GM20431 (cell line): ENCODE results near the gene ZNF24.

Experiments
- in situ Hi-C: fragments of 300-500 bp; cut with MseI, MboI; formaldehyde crosslinking; loops from one replicate; pipeline ENCODE4 v1.15.0; 2020; ENCODE audit warnings: low sequenced_read_pairs; ENCODE audit not compliant: unreplicated experiment

The ZNF24 gene

DNA sequence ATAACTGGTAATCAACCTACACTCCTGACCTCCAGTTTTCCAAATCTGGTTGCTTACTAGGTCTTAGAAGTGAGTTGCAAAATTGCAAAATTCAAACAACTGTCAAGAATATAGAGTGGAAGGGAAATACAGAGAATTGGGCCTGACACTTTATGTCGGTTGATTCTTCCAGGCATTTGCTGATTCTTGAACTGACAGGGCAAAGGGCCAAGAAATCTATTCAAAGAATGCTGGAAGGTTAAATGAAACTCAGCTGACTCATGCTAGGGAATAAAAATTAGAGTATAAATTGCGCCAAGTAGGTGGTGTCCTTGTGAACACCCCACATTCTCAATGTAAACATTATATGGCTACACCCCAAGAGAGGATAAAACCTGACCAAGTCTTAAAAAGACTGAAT, 32.7 kb downstream of the ZNF24 start:
- in situ Hi-C loops = no loop called here

DNA sequence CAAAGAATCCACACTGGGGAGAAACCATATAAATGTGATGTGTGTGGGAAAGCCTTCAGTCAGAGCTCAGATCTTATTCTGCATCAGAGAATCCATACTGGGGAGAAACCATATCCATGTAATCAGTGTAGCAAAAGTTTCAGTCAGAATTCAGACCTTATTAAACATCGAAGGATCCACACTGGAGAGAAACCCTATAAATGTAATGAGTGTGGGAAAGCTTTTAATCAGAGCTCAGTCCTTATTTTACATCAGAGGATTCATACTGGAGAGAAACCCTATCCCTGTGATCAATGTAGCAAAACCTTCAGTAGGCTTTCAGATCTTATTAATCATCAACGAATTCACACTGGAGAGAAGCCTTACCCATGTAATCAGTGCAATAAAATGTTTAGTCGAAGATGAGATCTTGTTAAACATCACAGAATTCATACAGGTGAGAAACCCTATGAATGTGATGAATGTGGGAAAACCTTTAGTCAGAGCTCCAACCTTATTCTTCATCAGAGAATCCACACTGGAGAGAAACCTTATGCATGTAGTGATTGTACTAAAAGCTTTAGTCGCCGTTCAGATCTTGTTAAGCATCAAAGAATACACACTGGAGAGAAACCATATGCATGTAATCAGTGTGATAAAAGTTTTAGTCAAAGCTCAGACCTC, 37.5 kb downstream of the ZNF24 start:
- in situ Hi-C loops = no loop called here

DNA sequence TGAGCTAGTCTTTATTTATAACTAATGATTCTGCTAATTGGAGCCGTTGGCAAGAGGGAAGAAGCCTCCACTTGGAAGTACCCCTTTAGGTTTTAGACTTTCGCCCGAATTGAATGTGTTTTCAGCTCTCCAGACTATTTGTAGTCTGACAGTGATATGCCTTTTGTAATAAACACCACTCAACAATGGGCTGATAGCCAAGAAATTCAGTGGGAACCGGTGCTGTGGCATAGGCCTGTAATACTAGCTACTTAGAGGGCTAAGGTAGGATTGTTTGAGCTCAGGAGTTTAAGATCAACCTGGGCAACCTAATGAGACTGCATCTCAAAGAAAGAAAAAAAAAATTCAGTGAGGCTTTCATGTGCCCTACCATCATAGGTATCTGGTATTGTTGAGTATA, 40.6 kb downstream of the ZNF24 start:
- in situ Hi-C loops = no loop called here

DNA sequence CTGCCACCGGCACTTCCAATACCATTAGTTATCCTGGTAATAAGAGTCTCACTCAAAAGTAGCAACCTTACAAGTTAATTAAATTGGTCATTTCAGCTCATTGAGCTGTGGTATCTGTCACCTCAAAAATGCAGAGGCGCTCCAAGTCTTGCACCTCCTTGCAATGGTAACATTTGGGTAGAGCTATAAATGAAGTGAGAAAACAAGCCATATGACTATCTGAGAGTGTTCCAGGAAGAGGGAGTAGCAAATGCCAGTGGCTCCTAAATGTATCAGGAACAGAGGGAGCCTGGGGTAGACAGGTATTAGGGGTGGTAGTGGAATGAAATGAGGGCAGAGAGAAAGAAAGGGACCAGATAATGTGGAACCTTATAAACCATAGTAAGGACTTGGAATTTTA, 48.2 kb downstream of the ZNF24 start:
- in situ Hi-C loops = no loop called here

DNA sequence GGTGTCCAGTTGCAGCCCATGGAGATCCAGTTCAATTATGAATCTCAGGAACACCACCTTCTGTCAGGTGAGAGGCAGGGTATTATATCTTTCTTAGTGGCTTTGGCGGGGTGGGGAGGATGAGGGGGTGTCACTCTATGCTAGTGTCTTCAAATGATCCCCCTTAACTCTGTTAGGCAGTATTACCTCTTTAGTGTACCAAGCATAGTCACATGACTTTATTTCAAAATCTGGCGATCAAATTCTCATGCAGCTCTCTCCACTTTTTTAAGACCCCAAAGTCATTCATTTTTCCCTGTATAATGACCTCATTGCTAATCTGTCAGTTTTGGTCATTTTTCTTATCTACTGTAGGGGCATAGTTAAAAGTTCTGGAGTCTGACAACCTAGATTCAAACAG, 53.1 kb downstream of the ZNF24 start:
- in situ Hi-C loops = no loop called here

DNA sequence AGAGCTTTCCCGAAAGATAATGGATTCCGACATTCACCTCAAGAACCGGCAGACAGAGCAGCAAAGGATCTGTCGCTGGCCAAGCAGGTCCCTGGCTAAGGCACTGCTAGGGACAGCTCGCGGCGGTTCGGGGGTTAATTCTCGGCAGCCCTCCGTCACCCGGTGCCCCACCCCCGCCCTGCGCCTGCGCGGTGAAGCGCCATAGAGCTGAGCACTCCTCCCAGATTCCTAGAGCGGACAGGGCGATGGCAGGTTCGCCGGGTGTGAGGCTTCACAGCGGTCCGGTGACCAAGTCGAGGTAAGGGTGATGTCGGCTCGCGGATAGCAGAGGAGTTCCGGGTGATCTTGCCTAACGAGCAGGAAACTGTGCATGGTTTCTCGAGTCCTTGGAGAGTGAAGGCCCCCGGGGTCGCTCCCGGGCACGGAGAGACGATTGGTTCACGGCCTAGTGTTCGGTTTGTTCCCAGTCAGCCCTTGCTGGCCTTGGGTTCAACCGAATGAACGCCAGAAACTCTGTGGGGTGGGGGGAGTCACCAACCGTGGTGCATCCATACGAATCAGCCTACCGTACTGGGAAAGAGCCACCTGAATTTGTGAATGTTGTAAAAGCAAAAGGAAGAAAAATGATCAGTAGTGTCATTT, 54.0 kb downstream of the ZNF24 start, which contains the start of gene ZSCAN30:
Gene ZSCAN30, minus strand, starts transcription at position 136 of the 642 bp plus-strand sequence. CDS start 25,877 bp downstream, outside the sequence.
- in situ Hi-C loops = no loop called here

DNA sequence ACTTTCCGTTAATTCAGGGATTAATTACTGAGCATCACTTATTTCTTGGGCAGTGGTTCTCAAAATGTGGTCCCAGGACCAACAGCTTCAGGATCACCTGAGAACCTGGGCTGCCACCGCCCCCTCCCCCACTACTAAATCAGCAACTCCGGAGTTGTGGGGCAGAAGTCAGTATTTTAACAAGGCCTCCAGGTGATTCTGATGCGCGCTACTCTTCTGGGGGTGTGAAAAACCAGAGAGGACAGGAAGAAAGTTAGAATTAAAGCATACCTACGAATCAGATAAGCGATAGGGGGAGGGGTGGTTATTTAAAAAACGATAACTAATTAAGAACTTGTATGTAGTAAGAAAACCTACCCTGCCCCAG, 54.5 kb downstream of the ZNF24 start:
- in situ Hi-C loops = no loop called here

DNA sequence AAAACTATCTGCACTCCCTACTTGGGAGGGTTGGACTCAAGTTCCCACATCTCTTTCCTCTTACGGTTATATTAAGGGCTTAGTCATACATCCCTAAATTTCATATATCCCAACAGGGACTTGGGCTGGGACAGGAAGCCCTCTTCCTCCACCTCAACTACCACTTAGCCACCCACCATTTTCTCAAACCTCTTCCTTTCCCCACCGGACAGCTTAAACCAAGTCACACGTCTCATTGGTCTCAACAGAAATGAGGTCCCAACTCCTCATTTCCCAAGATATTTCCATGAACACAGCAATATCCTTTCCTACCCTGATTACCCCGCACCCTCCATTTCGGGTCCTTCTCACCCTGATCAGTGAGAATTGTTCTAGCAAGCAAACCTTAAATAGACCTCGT, 54.9 kb downstream of the ZNF24 start:
- in situ Hi-C loops = no loop called here

DNA sequence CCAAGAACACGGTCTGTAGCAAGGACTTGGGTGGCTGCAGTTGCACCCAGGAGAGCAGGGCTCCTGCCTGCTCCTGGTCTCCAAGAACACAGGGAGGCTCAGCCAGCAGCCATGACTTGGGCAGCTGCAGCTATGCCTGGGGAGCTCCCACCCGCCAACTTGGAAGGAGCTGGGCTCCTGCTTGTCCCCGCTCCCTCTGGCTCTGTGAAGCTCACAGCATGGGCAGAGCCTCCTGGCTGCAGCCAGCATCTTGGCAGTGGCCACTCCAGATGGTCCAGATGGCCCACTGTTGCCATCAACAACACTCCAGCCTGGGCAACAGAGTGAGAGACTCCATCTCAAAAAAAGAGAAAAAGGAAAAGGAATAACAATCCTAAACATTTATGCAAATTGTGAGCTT, 59.4 kb downstream of the ZNF24 start:
- in situ Hi-C loops = no loop called here

DNA sequence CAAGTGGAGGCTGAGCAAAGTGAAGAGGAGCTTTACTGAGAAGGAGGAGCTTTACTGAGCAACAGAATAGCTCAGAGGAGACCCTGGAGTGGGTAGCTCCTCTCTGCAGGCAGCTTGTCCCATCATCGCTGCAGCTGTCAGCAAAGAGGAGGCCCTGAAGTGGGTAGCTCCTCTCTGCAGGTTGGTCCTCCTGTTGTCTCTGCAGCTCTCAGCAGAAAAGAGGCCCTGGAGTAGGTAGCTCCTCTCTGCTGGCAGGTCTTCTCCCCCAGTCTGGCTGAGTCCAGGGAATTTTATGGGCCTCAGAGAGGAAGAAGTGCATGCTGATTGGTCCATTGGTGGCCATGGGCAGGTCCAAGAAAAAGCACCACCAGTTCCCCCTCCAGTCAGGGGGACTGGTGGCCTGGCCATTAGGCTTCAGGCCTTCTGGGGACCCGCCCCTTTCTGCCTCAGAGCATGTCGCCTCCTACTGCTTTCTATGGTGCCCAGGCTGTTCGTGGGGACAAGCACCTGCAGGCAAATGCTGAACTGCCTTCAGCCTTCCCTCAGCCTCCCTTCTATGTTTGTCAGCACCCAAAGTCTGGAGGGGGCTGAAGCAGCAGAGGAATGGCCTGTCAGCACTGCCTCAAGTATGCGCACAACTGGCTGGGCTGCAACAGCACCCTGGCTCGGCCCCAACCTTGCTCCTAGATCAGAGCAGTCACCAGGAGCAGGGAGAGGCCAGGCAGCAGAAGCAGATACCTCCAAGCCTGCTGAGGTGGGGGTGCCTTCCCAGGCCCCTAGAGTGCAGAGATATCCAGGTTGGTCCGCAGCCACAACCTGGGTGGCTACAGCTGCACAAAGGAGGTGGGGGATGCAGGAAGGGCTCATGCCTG, 60.1 kb downstream of the ZNF24 start:
- in situ Hi-C loops = no loop called here

DNA sequence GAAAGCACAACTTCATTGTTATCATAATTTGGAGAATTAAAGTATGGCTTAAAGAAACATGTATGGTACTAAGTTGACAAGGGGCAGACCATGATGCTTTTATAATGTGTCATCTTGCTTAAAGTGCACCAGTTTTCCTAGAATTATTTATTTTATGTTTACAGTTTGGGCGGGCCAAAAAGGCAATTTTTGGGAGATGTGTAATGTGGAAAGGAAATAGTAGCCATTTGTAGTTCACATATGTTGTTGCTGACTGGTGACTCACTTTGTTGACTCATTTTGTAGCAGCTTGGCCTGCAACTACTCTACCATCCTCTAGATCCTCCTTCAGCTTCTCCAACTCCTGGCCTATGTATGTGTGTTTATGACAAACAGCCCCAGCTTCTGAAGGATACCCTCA, 61.9 kb downstream of the ZNF24 start:
- in situ Hi-C loops = no loop called here
